ENCODE results near the gene CPVL.

- TF ChIP-seq CTCF (conservative IDR thresholded peaks at IDR 0.05; ENCODE audit: low read depth, low read length) (no peak), BHLHE40 (IDR thresholded peaks at IDR 0.05; ENCODE audit: low read depth, low read length) (no peak), POLR2A (IDR thresholded peaks at IDR 0.05; ENCODE audit: low read depth, low read length) (no peak), NFE2L2 (IDR thresholded peaks at IDR 0.05; ENCODE audit: low read depth, low read length) (no peak), RFX5 (IDR thresholded peaks at IDR 0.05; ENCODE audit: low read depth, low read length) (no peak), SMC3 (IDR thresholded peaks at IDR 0.05; ENCODE audit: low read depth, low read length) (no peak), CEBPB (IDR thresholded peaks at IDR 0.05; ENCODE audit: low read depth, low read length) (no peak), MAFK (IDR thresholded peaks at IDR 0.05; ENCODE audit: low read depth, low read length) (no peak), MXI1 (IDR thresholded peaks at IDR 0.05; ENCODE audit: borderline replicate concordance, low read depth, low read length) (no peak), ELK1 (IDR thresholded peaks at IDR 0.05; ENCODE audit: borderline replicate concordance, low read depth, low read length) (no peak), USF2 (IDR thresholded peaks at IDR 0.05; ENCODE audit: low read depth, low read length) (no peak), CHD1 (IDR thresholded peaks at IDR 0.05; ENCODE audit: low read depth, low read length) (no peak)
Measured at GRCh38 chr7:29099896-29100847, 46.2 kb downstream of the CPVL start.

All from IMR-90 (cell line).